Activated naive CD4-positive, alpha-beta T cell treated with anti-CD3 and anti-CD28 coated beads, Interleukin-2, amount 50 U/mL, for 24 hours (primary cell): ENCODE data around the gene MSRB1.

Source experiments
- H3K27ac Mint-ChIP-seq: one replicate; pipeline ENCODE4 v1.8.0; 2021; ENCODE audit warnings: mild to moderate bottlenecking, mixed read lengths
- H3K27me3 Mint-ChIP-seq: one replicate; pipeline ENCODE4 v1.8.0; 2021; ENCODE audit warnings: mixed read lengths
- H3K36me3 Mint-ChIP-seq: one replicate; pipeline ENCODE4 v1.8.0; 2021; ENCODE audit warnings: mixed read lengths
- H3K4me1 Mint-ChIP-seq: one replicate; pipeline ENCODE4 v1.8.0; 2021; ENCODE audit warnings: mixed read lengths
- H3K4me3 Mint-ChIP-seq: one replicate; pipeline ENCODE4 v1.8.0; 2021; ENCODE audit warnings: mild to moderate bottlenecking, mixed read lengths
- H3K9me3 Mint-ChIP-seq: one replicate; pipeline ENCODE4 v1.8.0; 2021; ENCODE audit warnings: mixed read lengths

The MSRB1 gene

DNA sequence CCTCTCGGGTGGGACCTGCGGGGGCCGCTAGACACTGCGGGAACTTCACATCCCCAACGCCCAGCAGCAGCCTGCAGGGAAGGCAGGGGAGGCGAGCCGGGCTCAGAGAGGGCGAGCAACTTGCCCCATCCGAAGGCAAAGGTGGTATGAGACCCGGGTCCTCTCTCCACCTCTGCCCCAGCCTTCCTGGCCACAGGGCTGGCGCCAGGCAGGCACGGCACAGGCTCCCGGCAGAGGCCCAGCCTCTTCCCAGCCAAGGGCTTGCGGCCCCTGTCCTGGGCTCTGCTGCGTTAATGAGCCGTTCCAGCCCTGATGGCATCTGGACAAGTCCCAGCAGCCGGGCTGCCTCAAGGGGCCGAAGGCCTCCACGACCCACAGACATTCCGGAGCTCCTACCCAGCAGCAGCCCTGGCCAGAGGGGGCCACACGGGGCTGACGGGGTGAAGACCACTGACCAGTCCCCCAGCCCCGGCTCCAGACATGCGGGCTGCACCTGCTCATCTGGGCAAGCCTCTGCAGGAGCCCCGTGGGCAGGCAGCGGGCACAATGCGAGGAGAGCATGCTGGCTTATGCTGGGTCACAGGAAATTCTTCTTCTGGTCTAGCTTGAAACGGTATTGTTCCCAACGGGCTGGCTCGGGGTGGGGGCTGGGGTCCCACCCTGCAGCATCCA is 23.5 kb downstream of the MSRB1 start:
- Mint-ChIP-seq H3K27me3 (peaks cover 40% of the 10 kb centered on the region), H3K36me3 (no peaks in the 10 kb centered on the region), H3K9me3 (no peaks in the 10 kb centered on the region), H3K27ac (no peak overlapping the region), H3K4me1 (no peaks in the 10 kb centered on the region), H3K4me3 (no peak overlapping the region)

DNA sequence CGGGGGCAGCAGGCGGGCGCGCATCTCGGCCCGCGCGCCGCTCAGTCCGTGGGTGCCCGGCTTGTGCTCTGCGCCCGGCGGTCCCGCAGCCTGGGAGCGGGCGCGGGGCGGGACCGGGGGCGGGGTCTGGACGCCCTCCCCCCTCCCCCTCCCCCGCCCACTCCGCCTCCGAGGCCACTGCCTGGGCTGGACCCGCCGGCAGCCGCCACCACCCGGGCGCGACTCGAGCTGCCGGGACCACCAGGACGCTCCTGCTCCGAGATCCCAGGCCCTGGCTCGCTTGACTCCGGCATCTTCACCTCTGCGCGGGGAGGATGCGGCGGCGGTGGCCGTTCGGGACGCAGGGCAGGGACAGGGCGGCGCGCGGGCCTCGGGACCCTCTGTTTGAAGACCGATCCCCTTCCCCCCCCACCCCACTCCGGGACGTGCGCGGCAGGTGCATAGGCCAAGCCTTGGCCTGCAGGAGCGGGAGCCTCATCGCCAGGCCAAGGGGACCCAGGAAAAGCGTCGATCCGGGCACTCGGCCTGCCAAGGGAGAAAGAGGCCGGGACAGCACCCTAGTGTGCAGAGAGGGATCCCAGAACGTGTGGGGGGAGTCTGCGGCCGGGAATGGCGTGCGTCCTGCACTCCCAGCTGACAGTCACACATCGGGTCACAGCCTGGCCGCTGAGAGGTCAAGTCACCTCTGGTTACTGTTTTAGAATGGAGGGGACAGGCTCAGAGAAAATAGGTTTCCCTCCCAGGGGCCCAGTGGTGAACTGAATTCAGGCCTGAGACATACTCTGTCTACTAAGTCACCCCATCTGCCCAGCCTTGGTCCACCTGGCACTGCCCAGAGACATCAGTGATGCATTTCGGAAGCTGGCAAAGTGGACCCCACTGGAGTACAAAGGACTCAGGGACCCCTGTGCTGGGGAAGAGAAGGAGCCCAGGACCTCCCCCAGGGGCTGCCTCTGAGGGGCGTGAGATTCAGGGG is 24.4 kb downstream of the MSRB1 start, which contains the start of gene HS3ST6:
Gene HS3ST6, minus strand, starts transcription at position 65 of the 976 bp plus-strand sequence. CDS start 92 bp downstream, outside the sequence.
- Mint-ChIP-seq H3K36me3 (no peaks in the 10 kb centered on the region), H3K27ac (no peak within 1 kb of the TSS), H3K4me1 (no peaks in the 10 kb centered on the region), H3K4me3 (no peak within 1 kb of the TSS), H3K9me3 (no peaks in the 10 kb centered on the region), H3K27me3 (peaks cover 41% of the 10 kb centered on the region)

DNA sequence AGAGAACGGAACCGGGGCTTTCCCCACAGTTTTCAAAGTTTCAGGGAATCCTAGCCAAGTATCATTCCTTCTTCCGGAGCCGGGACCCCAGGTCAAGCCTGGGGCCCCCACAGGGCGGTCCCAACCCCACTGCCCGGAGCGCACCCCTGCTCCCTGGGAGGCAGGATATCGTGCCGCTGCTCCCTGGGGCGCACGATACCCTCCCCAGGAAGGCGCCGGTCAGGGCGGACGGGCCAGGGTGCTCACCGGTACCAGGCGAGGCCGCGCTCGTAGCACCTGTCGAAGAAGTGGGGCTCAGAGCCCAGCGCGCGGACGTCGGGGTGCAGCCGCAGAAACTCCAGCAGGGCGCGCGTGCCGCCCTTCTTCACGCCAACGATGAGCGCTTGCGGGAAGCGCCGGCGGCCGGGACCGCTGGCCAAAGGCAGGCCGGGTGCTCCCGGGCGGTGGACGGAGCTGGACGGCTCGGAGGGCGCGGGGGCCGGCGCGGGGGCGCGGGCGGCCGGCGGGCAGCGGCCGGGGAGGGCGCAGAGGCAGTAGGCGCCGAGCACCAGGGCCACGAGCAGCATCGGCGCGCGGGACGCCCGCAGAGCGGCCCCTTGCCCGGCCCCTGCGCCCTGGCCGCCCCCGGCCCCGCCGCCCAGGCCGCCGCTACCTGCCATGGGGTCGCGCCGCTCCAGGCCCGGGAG is 25.2 kb downstream of the MSRB1 start:
- H3K9me3 Mint-ChIP-seq, result no peaks in the 10 kb centered on the region
- no peak overlapping the region for H3K4me3 Mint-ChIP-seq
- no peaks in the 10 kb centered on the region for H3K4me1 Mint-ChIP-seq
- H3K27ac Mint-ChIP-seq, result no peak overlapping the region
- peaks cover 38% of the 10 kb centered on the region for H3K27me3 Mint-ChIP-seq
- no peaks in the 10 kb centered on the region for H3K36me3 Mint-ChIP-seq

DNA sequence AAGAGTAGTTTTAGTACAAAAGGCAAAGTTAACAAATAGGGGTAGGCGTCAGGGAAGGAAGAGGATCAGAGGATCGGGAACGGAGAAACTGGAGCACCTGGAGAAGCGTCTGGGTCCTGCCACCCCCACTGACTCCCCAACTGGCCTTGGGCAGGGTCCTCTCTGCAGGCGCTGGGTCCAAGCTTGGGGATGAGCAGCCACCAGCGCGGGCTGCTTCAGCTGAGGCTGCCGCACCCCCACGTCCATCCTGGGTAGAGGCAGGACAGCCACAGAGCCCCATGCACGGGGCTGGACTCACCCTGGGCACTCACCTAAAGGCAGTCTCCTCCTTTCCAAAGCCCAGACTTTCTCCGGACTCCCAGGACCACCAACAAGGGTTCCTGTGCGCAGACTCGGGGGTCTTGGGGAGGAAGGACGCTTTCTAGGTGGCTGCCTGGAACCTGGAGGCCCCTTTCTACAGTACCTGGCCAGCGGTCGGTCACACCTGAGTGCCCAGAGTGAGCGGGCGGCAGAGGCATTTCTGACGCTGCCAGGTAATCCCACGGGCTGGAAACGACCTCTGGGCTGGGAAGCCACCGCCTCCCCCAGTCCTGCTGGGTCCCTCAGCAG is 25.8 kb downstream of the MSRB1 start:
- Mint-ChIP-seq H3K4me3 (no peak overlapping the region), H3K36me3 (no peaks in the 10 kb centered on the region), H3K9me3 (no peaks in the 10 kb centered on the region), H3K27ac (no peak overlapping the region), H3K27me3 (peaks cover 33% of the 10 kb centered on the region), H3K4me1 (no peaks in the 10 kb centered on the region)

DNA sequence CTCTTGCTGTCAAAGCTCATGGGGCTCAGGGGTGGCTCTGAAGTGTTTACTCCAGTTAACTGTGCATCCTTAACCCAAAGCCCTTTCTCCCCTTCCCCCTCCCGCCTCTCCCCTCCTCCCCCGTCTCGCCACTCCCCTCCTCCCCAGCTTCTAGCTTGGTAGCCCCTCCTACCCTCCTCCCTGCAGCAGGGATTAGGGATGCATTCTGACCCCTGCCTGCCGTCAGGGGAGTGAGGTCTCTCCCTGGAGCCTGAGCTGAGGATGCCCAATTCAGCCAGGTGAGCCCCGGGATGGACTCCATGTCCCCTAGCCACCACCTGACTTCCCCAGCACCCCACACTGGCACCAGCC is 26.4 kb downstream of the MSRB1 start:
- Mint-ChIP-seq H3K27me3 (peaks cover 33% of the 10 kb centered on the region), H3K27ac (no peak overlapping the region), H3K36me3 (no peaks in the 10 kb centered on the region)

DNA sequence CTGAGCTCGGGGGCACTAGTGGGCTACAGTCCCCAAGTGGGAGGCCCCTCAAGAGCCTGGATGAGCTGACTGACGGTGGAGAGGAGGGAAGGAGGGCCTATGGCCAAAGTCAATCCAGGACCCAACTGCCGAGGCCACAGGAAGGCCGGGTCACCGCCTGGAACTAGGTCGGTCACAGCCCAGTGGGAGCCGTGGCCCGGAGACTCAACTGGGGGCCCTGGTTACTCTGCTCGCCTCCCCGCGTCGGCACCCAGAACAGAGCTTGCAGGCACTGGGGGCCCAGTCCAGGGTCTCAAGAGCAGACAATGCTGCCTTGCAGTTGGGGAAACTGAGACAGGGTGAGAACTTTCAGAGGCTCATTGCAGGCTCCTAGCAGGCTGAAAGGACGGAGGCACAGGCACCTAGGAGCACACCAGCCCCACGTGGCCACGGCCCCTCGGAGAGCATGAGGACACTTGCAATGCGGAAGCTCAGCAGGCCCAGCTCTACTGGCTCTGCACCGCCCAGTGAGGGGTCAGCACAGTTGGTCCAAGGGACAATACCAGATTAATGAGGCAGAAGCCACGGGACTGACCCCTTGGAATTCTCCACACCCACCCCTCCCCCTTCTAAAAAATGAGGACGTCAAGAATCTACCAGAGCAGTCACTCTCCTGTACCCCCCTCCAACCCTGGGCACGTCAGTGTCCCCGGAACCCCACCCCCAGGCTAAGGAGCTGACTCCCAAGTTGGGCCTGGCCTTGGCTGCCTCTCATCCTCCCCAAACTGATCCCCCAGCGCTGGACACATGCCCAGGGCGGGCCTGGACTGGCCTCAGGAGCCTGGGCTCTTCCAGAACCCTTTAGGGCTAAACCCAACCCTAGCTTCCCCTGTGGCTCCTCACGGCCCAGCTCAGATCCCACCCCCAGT is 27.0 kb downstream of the MSRB1 start:
- Mint-ChIP-seq H3K36me3 (no peaks in the 10 kb centered on the region), H3K27ac (no peak overlapping the region), H3K4me1 (no peaks in the 10 kb centered on the region), H3K27me3 (peaks cover 27% of the 10 kb centered on the region), H3K4me3 (no peak overlapping the region), H3K9me3 (no peaks in the 10 kb centered on the region)

More for the DNA sequence above, 26.4 kb downstream of the MSRB1 start:
- no peaks in the 10 kb centered on the region for H3K9me3 Mint-ChIP-seq
- H3K4me1 Mint-ChIP-seq, result no peaks in the 10 kb centered on the region
- H3K4me3 Mint-ChIP-seq, result no peak overlapping the region

DNA sequence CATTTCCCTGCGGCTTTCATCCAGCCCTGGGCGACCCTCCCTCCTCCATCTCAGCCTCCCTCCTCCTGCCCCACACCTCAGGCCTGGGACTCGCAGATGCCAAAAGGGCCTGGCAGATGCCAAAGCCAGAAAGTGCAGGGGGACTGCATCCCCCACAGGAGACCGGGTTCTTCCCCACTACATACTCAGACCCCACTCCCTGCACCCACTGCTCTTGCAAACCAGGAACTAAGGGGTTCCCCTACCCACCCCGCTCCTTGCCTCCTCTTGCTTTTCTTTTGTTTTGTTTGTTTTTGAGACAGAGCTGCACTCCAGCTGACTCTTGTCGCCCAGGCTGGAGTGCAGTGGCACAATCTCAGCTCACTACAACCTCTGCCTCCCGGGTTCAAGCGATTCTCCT is 28.0 kb downstream of the MSRB1 start:
- Mint-ChIP-seq H3K27ac (no peak overlapping the region), H3K4me1 (no peaks in the 10 kb centered on the region), H3K27me3 (peaks cover 21% of the 10 kb centered on the region), H3K4me3 (no peak overlapping the region), H3K36me3 (no peaks in the 10 kb centered on the region), H3K9me3 (no peaks in the 10 kb centered on the region)

DNA sequence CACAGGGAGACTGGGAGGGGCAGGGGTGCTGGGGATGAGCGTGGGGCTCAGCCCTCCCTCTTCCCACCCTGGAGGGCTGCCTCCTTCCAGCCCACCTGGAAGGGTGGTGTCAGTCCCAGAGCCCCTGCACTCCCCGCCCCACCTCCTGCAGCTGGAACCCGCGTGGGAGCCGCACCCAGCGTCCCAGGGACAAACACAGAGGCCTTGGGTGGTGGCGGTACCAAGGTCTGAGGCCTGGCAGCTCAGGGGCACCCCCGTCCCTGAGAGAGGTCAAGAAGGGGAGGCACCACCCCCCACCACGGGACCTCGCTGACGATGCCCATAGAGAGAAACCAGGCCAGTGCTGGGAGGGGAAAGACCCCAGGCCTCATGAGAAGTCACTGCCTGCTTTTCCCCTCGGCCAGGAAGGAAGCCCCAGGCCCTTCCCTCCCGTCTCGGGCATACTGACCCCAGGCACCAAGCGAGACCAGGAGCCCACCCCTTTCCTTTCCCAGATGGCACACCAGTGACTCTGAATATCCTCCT is 28.9 kb downstream of the MSRB1 start:
- H3K36me3 Mint-ChIP-seq, result no peaks in the 10 kb centered on the region
- no peaks in the 10 kb centered on the region for H3K4me1 Mint-ChIP-seq
- H3K27ac Mint-ChIP-seq, result no peak overlapping the region
- H3K27me3 Mint-ChIP-seq, result peaks cover 21% of the 10 kb centered on the region
- no peak overlapping the region for H3K4me3 Mint-ChIP-seq
- no peaks in the 10 kb centered on the region for H3K9me3 Mint-ChIP-seq

DNA sequence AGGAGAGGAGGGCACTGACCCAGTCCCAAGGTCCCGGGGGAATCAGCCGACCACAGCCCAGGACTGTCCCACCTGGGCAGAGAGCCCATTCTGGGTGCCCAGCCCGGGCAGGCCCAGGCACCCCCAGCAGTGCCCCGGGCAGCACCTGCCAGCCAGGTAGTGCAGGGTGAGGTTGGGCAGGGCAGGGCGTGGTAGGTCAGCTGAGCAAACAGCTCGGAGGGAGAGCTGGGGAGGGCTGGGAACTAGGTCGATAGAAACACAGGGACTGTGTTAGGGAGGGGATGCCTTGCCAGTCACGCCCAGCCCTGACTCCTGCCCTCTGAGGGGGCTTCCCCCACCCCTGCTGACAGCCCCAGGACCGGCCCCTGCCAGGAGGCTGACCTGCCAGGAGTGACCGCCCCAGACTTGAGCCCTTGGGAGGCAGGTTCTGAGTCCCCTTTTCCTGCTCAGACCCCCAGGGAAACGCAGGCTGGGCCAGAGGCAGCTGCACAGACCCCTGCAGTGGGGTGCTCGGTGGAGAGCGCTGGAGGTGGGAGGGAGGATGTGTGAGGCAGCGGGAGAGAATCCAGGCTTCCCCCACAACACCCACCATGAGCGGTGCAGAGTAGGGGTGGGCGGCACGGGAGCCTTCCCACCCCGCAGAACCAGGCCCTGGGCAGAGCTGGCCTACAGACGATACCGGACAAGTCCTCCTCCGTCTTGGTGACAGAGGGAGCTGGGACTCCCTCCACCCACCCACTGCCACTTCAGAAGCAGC is 29.5 kb downstream of the MSRB1 start:
- no peak overlapping the region for H3K4me3 Mint-ChIP-seq
- no peaks in the 10 kb centered on the region for H3K4me1 Mint-ChIP-seq
- no peaks in the 10 kb centered on the region for H3K9me3 Mint-ChIP-seq
- no peak overlapping the region for H3K27ac Mint-ChIP-seq
- peaks cover 20% of the 10 kb centered on the region for H3K27me3 Mint-ChIP-seq
- H3K36me3 Mint-ChIP-seq, result no peaks in the 10 kb centered on the region

DNA sequence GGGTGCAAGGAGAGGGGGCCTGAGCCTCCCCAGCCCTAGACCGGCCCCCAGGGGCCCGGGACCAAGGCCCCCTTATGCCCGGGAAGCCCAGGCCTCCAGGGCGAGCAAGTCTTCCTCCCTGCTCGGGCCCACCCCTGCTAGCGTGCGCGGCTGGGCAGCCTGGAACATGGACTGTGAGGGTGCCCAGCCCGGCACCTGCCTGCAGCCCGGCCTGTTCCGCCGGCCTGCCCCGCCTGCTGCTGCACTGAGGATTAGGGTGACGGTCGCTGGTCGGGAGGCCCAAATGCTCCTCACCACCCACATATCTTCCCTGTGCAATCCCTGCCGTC is 30.8 kb downstream of the MSRB1 start:
- H3K9me3 Mint-ChIP-seq, result no peaks in the 10 kb centered on the region
- peaks cover 20% of the 10 kb centered on the region for H3K27me3 Mint-ChIP-seq
- no peaks in the 10 kb centered on the region for H3K4me1 Mint-ChIP-seq
- H3K4me3 Mint-ChIP-seq, result no peak overlapping the region
- H3K27ac Mint-ChIP-seq, result no peak overlapping the region
- no peaks in the 10 kb centered on the region for H3K36me3 Mint-ChIP-seq

DNA sequence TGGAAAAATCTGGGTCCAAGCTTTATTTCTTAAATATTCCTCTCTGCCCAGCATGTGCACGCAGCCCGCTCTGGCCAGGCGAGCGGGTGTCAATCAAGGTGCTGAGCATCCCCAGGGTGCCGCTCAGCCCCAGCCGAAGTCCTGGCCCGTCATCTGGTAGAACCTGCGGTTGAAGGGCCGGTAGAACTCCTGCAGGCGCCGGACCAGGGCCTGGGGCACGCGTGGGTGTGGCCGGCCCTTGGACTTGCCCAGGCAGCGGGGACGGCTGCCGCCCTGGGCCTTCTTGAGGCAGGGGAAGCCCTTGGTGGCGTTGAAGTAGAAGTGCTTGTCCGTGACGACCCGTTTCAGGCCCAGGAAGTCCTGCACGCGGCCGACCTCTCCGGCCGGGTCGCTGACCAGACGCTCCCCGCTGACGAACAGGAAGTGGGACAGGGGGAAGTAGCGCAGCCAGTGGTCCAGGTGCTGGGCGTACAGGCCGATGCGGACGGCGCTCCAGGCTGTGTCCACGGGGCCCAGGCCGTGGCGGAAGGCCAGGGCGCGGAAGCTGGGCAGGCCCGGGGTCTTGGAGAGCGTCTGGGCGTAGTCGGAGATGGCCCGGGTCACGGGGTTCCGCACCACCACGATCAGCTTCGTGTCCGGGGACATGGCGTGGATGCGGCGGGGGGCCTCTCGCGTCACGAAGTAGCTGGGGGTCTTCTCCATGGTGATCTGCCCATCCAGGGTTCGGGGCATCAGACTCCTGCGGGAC is 31.4 kb downstream of the MSRB1 start:
- Mint-ChIP-seq H3K27me3 (peaks cover 18% of the 10 kb centered on the region), H3K27ac (no peak overlapping the region), H3K9me3 (no peaks in the 10 kb centered on the region), H3K36me3 (no peaks in the 10 kb centered on the region), H3K4me1 (no peaks in the 10 kb centered on the region), H3K4me3 (no peak overlapping the region)

DNA sequence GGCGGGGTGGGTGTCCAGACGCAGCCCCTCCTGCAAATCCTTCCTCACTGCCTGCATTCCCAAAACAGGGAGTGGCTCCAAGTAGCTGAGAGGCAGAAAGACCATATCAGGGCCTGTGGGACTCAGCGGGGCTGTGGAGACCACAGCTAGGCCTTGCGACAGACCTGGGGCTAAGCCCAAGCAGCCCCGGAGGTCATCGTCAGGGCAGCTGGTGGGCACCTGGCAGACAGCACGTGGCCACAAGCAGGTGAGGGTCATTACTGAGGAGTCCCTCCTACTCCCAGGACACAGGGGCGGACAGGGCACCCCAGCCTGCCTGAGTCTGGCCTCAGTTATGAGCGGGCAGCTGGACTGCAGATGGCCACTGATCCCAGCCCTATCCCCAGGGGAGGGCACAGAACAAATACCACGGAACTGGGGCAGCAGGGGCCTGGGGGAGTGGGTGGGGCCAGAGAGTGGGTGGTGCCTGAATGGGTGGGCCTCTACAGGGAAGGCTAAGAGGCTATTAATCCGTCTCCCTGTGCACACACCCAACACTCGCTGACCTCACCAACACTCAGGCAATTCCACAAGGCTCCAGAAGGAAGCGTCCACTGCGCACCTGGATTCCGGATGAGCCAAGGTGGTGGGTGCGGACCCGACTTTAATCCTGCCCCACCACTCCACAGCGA is 33.3 kb downstream of the MSRB1 start:
- no peak overlapping the region for H3K27ac Mint-ChIP-seq
- H3K27me3 Mint-ChIP-seq, result peaks cover 6% of the 10 kb centered on the region
- H3K36me3 Mint-ChIP-seq, result no peaks in the 10 kb centered on the region
- H3K9me3 Mint-ChIP-seq, result no peaks in the 10 kb centered on the region
- no peaks in the 10 kb centered on the region for H3K4me1 Mint-ChIP-seq
- H3K4me3 Mint-ChIP-seq, result no peak overlapping the region

DNA sequence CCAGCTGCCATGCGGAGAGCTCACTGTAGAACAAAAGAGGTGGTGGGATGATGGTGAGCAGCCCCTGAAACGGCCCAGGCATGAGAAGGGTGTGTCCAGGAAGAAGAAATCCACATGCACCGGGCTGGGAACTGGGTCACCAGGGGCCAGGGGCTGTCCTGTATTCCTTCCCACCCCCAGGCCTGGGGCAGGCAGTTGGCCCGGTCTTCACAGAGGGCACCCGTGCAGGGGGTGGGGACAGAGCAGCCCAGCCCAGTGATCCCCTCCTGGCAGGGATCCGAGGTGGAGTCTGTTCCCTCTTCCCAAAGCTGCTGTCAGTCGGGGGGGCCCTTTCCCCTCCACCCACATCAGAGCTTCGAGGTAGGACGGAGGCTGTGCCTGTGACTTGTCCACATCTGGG is 34.0 kb downstream of the MSRB1 start:
- H3K36me3 Mint-ChIP-seq, result no peaks in the 10 kb centered on the region
- no peak overlapping the region for H3K27ac Mint-ChIP-seq
- H3K9me3 Mint-ChIP-seq, result no peaks in the 10 kb centered on the region
- H3K27me3 Mint-ChIP-seq, result peaks cover 3% of the 10 kb centered on the region
- H3K4me3 Mint-ChIP-seq, result no peak overlapping the region
- H3K4me1 Mint-ChIP-seq, result no peaks in the 10 kb centered on the region
